GM12891 (cell line): ENCODE results near the gene CARS1.

ENCODE experiments used
- DNase-seq: peaks from one replicate; pipeline ENCODE4 v3.0.0; 2011; ENCODE audit warnings: low spot score; ENCODE audit not compliant: insufficient read length
- FAIRE-seq: peaks from 2 replicates; lab custom pipeline; 2011; peaks lifted over from hg19 to GRCh38; lab: Jason Lieb, UNC
- PAX5 ChIP-seq: IDR thresholded peaks from 2 replicates; pipeline ENCODE4 v1.6.1; 2011; ENCODE audit warnings: low read length, moderate library complexity, mild to moderate bottlenecking; ENCODE audit not compliant: insufficient read depth, severe bottlenecking
- POLR2A ChIP-seq: IDR thresholded peaks from 2 replicates; pipeline ENCODE4 v1.6.1; 2011; ENCODE audit warnings: low read depth, low read length, control low read depth
- POLR2AphosphoS5 ChIP-seq: IDR thresholded peaks from 2 replicates; pipeline ENCODE4 v1.6.1; 2011; ENCODE audit warnings: low read depth, low read length, control low read depth
- POU2F2 ChIP-seq: IDR thresholded peaks from 2 replicates; pipeline ENCODE4 v1.6.1; 2011; ENCODE audit warnings: low read depth, mild to moderate bottlenecking, control low read depth, low read length, moderate library complexity
- SPI1 ChIP-seq: IDR thresholded peaks from 2 replicates; pipeline ENCODE4 v1.6.1; 2011; ENCODE audit warnings: low read depth, low read length, control low read depth
- TAF1 ChIP-seq: IDR thresholded peaks from 2 replicates; pipeline ENCODE4 v1.6.1; 2011; ENCODE audit warnings: low read depth, low read length, control low read depth

The CARS1 gene

GRCh38 chr11:3060436-3061025 is 3.3 kb upstream of the CARS1 start:
- no peak for TF ChIP-seq TAF1
- FAIRE-seq (no peak), DNase-seq (no peak)

DNA sequence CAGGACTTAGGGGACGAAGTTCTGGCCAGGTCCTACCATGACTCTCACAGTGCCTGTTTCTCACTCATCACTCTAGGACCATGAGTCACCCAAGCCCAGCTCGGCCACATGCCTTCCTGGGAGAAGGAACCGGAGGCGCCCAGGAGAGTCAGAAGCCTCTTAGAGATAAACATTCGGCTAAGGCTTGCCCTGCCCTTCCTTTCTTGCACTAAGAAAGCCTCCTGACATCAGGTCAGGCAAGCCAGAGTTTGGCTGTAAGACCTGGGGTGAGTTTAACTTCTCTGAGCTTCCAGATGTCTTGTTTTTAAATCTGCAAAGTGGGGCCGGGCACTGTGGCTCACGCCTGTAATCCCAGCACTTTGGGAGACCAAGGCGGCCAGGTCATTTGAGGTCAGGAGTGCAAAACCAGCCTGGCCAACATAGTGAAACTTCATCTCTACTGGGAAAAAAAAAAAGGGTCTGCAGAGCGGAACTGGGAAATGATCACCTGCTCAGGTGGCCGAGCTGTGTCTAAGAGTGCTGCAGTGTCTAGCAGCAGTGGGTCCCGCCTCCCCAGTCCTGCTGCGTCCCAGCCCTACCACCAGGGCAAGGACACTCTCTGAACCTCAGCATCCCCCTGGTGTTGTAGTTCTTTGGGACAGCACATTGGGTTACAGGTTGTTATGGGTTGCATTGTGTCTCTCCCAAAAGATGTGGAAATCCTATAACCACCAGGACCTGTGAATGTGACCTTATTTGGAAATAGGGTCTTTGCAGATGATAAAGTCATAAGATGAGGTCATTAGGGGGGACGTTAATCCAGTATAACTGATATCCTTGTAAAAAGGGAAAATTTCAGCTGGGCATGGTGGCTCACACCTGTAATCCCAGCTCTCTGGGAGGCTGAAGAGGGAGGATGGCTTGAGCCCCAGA is 1.8 kb upstream of the CARS1 start:
- DNase-seq, result no peak
- FAIRE-seq, result no peak
- TF ChIP-seq PAX5 (no peak), POLR2AphosphoS5 (no peak), POU2F2 (no peak), POLR2A (no peak), TAF1 (no peak), SPI1 (no peak)

- no peak for TF ChIP-seq SPI1
- TF ChIP-seq TAF1, result no peak
- no peak for TF ChIP-seq PAX5
- no peak for FAIRE-seq
- no peak for DNase-seq
Observed at GRCh38 chr11:3056296-3057068, 741 bp downstream of the CARS1 start.

DNA sequence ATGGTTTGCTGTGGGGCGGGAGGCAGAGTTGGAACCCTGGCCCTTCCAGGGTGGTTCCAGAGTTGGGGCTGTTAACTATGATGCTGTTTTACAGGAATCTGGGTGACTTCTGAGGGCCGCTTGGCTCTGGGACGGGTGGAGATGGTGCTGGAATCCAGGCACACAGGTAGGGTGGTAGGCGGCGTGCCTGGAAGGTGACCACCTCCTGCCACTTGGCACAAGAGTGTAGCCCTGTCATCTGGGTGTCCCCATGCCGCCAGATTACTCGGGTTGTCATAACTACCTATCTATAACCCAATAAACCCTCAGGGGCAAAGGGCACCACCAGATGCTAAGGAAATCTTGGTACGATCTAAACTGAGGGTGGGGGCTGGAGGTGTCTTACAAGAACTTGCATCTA is 1.3 kb downstream of the CARS1 start:
- FAIRE-seq (no peak), DNase-seq (no peak)
- TF ChIP-seq SPI1 (no peak), POLR2AphosphoS5 (no peak), PAX5 (no peak), POLR2A (no peak), POU2F2 (no peak), TAF1 (no peak)

- TF ChIP-seq POLR2AphosphoS5 (no peak), POLR2A (no peak), POU2F2 (no peak), SPI1 (no peak)
- no peak for FAIRE-seq
- DNase-seq, result no peak
Observed at GRCh38 chr11:3052567-3052966, 4.7 kb downstream of the CARS1 start.

DNA sequence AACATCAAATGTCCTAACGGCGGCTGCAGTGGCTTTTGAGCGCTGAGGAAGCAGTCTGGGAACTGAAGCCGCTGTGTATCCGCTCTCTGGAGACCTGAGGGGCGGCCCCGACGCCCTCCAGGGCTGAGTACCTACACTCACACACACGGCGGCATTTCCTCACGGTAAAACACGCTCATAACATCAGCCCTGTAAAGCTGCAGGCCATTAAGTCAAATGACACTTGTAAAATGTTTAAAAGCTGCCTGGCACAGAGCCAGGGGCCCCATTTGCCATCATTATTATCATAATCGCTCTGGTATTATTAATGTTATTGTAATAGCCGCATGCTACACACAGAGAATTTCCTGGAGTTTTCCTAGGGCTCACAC is 5.1 kb downstream of the CARS1 start:
- DNase-seq (no peak), FAIRE-seq (no peak)
- no peak for TF ChIP-seq POU2F2
- TF ChIP-seq TAF1, result no peak
- no peak for TF ChIP-seq POLR2AphosphoS5
- no peak for TF ChIP-seq SPI1
- no peak for TF ChIP-seq PAX5
- no peak for TF ChIP-seq POLR2A

DNA sequence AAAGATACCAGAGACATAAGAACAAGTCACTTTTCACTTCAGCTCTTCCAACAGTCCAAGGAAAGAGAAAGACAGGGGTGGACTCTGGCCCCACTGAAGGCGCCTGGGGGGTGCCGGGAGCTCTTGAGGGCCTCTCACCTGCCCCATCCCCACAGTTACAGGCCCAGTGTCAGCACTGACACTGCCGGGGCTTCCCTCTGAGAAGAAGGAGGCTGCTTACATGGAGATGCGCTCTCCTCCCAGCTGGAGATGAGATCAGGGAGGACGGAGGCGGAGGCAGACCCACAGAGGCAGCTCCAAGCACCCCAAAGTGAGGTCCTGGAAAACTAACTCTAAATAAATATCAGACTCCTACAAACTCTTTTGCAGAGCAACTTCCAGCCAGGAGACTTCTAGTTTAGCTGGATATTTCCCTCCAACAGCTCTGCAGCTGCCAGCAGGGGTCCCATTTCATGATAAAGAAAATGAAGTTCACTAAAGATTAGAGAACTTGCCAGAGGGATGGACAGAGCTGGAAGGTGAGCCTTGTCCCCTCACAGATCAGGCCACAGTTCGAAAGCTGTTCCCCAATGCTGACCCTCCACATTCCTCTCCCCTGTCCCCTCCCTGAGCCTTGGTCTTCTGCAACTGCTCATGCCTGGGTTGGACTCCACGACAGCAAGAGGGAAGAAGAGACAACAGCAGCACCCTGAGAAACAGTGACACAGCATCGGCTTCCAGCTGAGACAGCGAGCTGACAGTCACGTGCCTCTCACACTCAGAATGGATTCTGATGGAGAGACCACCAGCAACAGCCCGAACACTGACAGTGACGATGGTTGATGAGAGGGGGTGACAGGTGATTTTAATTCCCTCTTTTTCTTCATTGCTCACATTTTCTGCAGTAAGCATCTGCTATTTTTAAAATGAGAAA is 5.8 kb downstream of the CARS1 start:
- no peak for FAIRE-seq
- TF ChIP-seq POU2F2 (no peak), TAF1 (no peak), POLR2A (no peak), POLR2AphosphoS5 (no peak), PAX5 (no peak), SPI1 (no peak)

GRCh38 chr11:3050386-3051195 is 6.6 kb downstream of the CARS1 start:
- TF ChIP-seq TAF1 (no peak), POLR2AphosphoS5 (no peak), POLR2A (no peak), PAX5 (no peak), SPI1 (no peak), POU2F2 (no peak)
- DNase-seq (no peak), FAIRE-seq (no peak)

More for the DNA sequence above, 5.8 kb downstream of the CARS1 start:
- DNase-seq, result no peak
